ENCODE data around the gene RABGAP1L.
"Not testable (repeated sequence)": the region's sequence is repeated elsewhere in the genome, so short reads cannot be mapped to it uniquely, and the experiment has no call there.

Gene RABGAP1L

DNA sequence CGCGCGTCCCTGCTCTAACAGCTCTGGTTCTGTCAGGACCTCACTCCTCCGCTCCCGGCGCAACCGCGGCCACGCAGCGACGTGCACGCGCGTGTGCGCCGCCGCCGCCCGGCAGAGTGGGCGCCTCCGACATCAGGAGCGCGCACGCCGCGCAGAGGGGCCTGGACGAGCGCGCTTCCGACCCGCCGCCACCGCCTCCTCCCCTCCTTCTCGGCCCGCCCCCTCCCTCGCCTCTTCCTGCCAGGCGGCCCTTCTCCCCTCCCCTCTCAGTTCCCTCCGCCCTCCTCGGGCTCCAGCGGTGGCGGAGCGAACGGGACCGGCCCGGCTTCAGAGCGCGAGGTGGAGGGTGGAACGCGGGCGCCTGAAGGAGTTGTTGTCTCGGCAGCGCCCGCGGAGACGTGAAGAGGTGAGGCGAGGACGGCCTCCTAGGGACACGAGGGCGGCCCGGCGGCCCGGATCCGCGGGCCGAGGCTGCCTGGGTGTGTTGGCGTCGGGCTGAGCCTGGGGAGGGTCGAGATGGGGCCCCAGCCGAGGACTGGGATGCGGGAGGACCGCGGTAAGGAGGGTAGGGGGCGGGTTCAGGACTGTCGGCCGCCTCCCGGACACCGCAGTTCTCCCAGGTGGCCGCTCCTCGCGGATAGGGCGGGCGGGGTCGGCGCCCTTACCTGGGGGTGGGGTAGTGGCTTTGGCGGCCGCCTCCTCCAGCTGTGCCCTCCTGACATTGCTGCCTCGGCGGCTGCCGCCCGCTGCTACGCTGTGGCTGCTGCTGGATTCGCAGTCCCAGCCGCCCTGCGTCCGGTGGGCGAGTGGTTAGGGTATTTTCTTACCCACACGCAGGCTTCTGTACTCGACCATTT, at the start of gene RABGAP1L:
Gene RABGAP1L, plus strand, starts transcription at position 269 of the 857 bp plus-strand sequence.
- DNase-seq (ENCODE audit: low read depth, low spot score): peak; percentile 73
- Histone ChIP-seq H3K9me3 (ENCODE audit: insufficient read depth, low read length) (no peaks in the 10 kb centered on the region), H3K4me1 (ENCODE audit: insufficient read depth, insufficient read length) (peaks cover 2% of the 10 kb centered on the region), H3K27me3 (ENCODE audit: insufficient read depth, insufficient read length) (peaks cover 12% of the 10 kb centered on the region), H3K36me3 (ENCODE audit: insufficient read depth, insufficient read length, low read length) (no peaks in the 10 kb centered on the region), H3K9ac (ENCODE audit: insufficient read length, low read depth) (peak within 1 kb of the TSS; percentile 77), H3K4me3 (ENCODE audit: insufficient read length, low read depth) (peak within 1 kb of the TSS; percentile 77)
- TF ChIP-seq ZNF274 (IDR thresholded peaks at IDR 0.05; ENCODE audit: low read depth, low read length): no peak
- no peak for TF ChIP-seq SUZ12 (IDR thresholded peaks at IDR 0.05; ENCODE audit: extremely low read depth, insufficient read depth, insufficient read length)
- no peak for TF ChIP-seq YY1 (IDR thresholded peaks at IDR 0.05; ENCODE audit: insufficient read depth, insufficient read length)

DNA sequence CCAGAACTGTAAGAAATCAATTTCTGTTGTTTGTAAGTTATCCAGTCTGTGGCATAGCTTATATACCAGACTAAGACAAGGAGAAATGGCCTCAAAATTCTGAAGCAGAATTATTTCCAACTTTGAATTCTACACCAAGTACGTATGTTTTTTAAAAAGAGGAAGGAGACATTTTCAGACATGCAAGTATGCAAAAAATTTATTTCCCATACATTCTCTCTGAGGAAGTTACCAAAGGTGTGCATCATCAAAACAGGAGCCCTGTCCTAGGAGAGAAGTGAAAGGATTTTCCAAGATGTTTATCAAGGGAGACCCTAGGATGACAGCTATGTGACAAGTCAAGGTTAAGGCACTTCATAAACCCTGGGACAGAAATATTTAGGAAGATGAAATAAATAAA, 49.3 kb upstream of the RABGAP1L start:
- H3K36me3 ChIP-seq (ENCODE audit: insufficient read depth, insufficient read length, low read length): no peaks in the 10 kb centered on the region
- H3K4me1 ChIP-seq (ENCODE audit: insufficient read depth, insufficient read length): no peaks in the 10 kb centered on the region
- no peak for DNase-seq (ENCODE audit: low read depth, low spot score)
- TF ChIP-seq YY1 (IDR thresholded peaks at IDR 0.05; ENCODE audit: insufficient read depth, insufficient read length): no peak
- TF ChIP-seq SUZ12 (IDR thresholded peaks at IDR 0.05; ENCODE audit: extremely low read depth, insufficient read depth, insufficient read length): no peak
- no peak for TF ChIP-seq ZNF274 (IDR thresholded peaks at IDR 0.05; ENCODE audit: low read depth, low read length)
- no peaks in the 10 kb centered on the region for H3K27me3 ChIP-seq (ENCODE audit: insufficient read depth, insufficient read length)
- no peak overlapping the region for H3K9ac ChIP-seq (ENCODE audit: insufficient read length, low read depth)
- no peak overlapping the region for H3K4me3 ChIP-seq (ENCODE audit: insufficient read length, low read depth)
- H3K9me3 ChIP-seq (ENCODE audit: insufficient read depth, low read length): no peaks in the 10 kb centered on the region

DNA sequence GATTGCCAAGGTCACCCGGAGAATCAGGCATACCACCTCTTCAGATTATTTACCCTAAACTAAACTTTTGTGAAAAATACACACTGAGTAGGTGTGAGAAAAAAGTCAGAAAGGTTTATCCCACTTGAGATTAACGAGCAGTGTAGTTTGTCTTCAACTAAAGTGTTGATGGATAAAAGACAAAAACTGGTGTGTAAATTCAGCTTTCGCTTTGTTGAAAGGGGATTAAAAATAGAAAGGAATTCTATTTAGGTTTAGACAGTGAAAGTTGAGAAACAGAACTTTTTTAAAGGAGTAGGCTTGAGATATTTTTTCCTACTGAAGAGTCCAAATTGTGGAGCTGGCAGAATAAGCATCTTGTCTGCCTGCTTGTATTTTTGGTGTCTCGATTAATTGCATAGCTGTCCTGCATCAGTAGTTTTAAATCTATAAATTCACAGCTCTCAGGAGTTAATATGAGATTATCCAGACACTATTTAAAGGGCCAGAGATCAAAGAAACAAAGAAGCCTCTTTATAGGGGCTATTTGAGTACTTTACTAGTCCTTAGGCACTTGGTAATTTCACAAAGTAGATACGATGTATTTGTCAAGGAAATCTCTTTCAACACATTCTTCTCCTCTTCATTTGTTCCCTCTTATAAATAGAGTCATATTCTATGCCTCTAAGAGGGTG, 46.7 kb upstream of the RABGAP1L start:
- no peak for DNase-seq (ENCODE audit: low read depth, low spot score)
- Histone ChIP-seq H3K4me3 (ENCODE audit: insufficient read length, low read depth) (no peak overlapping the region), H3K27me3 (ENCODE audit: insufficient read depth, insufficient read length) (no peaks in the 10 kb centered on the region), H3K9me3 (ENCODE audit: insufficient read depth, low read length) (no peaks in the 10 kb centered on the region), H3K9ac (ENCODE audit: insufficient read length, low read depth) (no peak overlapping the region), H3K36me3 (ENCODE audit: insufficient read depth, insufficient read length, low read length) (no peaks in the 10 kb centered on the region), H3K4me1 (ENCODE audit: insufficient read depth, insufficient read length) (no peaks in the 10 kb centered on the region)
- no peak for TF ChIP-seq YY1 (IDR thresholded peaks at IDR 0.05; ENCODE audit: insufficient read depth, insufficient read length)
- no peak for TF ChIP-seq SUZ12 (IDR thresholded peaks at IDR 0.05; ENCODE audit: extremely low read depth, insufficient read depth, insufficient read length)
- TF ChIP-seq ZNF274 (IDR thresholded peaks at IDR 0.05; ENCODE audit: low read depth, low read length): no peak

DNA sequence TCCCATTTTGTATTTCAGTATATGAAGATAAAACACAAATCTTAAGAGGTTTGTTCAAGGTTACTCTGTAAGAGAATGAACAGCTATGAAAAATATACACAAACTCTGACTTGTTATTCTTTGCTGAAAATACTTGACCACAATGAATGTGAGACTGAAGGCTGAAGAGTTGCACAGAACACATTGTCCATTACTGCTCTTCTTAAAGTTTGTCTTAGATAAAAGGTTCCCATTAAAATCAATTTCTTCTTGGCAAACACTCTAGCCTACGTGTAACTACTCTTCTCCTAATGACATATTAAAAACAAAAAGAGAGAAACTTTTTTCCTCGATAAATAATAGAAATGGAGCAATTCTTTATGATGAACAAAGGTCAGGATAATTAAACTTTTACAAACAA, 45.2 kb upstream of the RABGAP1L start:
- H3K9me3 ChIP-seq (ENCODE audit: insufficient read depth, low read length): no peaks in the 10 kb centered on the region
- H3K4me1 ChIP-seq (ENCODE audit: insufficient read depth, insufficient read length): no peaks in the 10 kb centered on the region
- DNase-seq (ENCODE audit: low read depth, low spot score): no peak
- no peak overlapping the region for H3K9ac ChIP-seq (ENCODE audit: insufficient read length, low read depth)
- H3K27me3 ChIP-seq (ENCODE audit: insufficient read depth, insufficient read length): no peaks in the 10 kb centered on the region
- TF ChIP-seq YY1 (IDR thresholded peaks at IDR 0.05; ENCODE audit: insufficient read depth, insufficient read length): no peak
- TF ChIP-seq SUZ12 (IDR thresholded peaks at IDR 0.05; ENCODE audit: extremely low read depth, insufficient read depth, insufficient read length): no peak
- H3K4me3 ChIP-seq (ENCODE audit: insufficient read length, low read depth): no peak overlapping the region
- H3K36me3 ChIP-seq (ENCODE audit: insufficient read depth, insufficient read length, low read length): no peaks in the 10 kb centered on the region

DNA sequence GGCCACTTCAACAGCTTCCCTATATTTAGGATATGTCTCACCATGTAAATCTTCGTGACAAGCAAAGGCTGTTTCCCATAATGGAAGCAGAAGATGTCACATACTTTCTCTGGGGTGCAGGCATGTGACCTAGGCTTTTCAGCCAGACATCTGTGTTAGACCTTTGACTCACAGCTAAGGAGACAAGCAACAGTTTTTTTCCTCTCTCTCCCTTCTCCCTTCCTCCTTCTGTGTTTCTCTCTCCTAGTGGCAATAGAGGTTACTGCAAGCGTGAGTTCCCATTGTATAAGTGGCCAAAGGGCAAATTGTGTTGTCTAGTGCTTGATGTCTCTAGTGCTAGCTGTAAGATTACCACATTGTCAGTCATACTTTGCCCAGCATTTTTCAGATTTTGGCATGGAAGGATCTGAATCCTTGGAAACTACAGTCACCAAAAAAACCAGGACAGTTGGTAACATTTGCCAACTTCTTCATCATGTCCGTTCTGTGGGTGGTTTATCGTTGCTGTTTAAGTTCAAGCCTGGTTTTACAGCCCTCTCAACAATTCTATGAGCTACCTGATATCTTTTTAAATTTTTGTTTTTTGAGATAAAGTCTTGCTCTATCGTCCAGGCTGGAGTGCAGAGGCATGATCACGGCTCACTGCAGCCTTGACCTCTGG, 44.4 kb upstream of the RABGAP1L start:
- DNase-seq (ENCODE audit: low read depth, low spot score): peak; percentile 72

DNA sequence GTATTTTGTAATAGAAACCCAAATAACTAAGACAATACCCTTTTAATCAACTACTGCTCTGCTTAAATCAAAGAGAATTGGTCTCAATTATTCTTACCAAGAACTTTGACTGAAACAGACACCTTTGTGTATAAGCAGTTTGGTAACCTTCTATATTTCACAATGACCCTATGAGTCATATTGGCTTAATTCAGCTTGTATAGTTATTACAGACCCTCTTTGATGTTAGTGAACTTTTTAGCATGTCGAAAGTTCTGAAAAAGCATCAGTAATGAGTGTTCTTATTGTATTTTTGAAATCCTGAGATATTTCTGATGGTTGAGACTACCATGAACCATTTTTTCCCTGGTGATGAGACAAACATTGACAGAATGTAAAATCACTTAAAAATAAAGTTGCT, 43.3 kb upstream of the RABGAP1L start:
- no peaks in the 10 kb centered on the region for H3K36me3 ChIP-seq (ENCODE audit: insufficient read depth, insufficient read length, low read length)
- H3K4me1 ChIP-seq (ENCODE audit: insufficient read depth, insufficient read length): no peaks in the 10 kb centered on the region
- no peak overlapping the region for H3K4me3 ChIP-seq (ENCODE audit: insufficient read length, low read depth)
- TF ChIP-seq YY1 (IDR thresholded peaks at IDR 0.05; ENCODE audit: insufficient read depth, insufficient read length): no peak
- TF ChIP-seq ZNF274 (IDR thresholded peaks at IDR 0.05; ENCODE audit: low read depth, low read length): no peak
- no peak for TF ChIP-seq SUZ12 (IDR thresholded peaks at IDR 0.05; ENCODE audit: extremely low read depth, insufficient read depth, insufficient read length)
- no peaks in the 10 kb centered on the region for H3K27me3 ChIP-seq (ENCODE audit: insufficient read depth, insufficient read length)
- H3K9ac ChIP-seq (ENCODE audit: insufficient read length, low read depth): no peak overlapping the region
- DNase-seq (ENCODE audit: low read depth, low spot score): no peak
- H3K9me3 ChIP-seq (ENCODE audit: insufficient read depth, low read length): no peaks in the 10 kb centered on the region

More for the DNA sequence above, 44.4 kb upstream of the RABGAP1L start:
- H3K4me1 ChIP-seq (ENCODE audit: insufficient read depth, insufficient read length): no peaks in the 10 kb centered on the region
- no peak for TF ChIP-seq SUZ12 (IDR thresholded peaks at IDR 0.05; ENCODE audit: extremely low read depth, insufficient read depth, insufficient read length)
- TF ChIP-seq YY1 (IDR thresholded peaks at IDR 0.05; ENCODE audit: insufficient read depth, insufficient read length): no peak
- TF ChIP-seq ZNF274 (IDR thresholded peaks at IDR 0.05; ENCODE audit: low read depth, low read length): no peak
- no peak overlapping the region for H3K4me3 ChIP-seq (ENCODE audit: insufficient read length, low read depth)
- H3K9me3 ChIP-seq (ENCODE audit: insufficient read depth, low read length): no peaks in the 10 kb centered on the region
- no peaks in the 10 kb centered on the region for H3K27me3 ChIP-seq (ENCODE audit: insufficient read depth, insufficient read length)
- no peak overlapping the region for H3K9ac ChIP-seq (ENCODE audit: insufficient read length, low read depth)
- H3K36me3 ChIP-seq (ENCODE audit: insufficient read depth, insufficient read length, low read length): no peaks in the 10 kb centered on the region

DNA sequence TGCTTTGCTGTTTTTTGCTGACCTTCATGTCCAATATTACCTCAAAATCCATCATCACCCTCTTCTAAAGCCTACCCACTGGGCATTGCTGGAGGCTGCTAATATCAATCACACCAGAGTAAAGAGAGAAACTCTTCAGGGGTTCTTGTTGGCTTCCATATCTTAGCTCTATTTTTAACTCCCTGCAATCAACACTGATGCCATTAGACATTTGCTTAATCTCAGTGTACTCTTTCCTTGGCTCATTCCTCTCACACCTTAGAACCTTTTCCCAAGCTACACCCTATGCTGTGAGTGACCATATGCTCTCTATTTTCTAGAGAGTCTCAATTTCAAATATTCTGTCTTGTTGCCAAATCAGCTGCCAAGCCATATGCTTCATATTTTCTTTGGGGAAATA, 40.6 kb upstream of the RABGAP1L start:
- DNase-seq (ENCODE audit: low read depth, low spot score): no peak
- H3K27me3 ChIP-seq (ENCODE audit: insufficient read depth, insufficient read length): no peaks in the 10 kb centered on the region
- H3K4me3 ChIP-seq (ENCODE audit: insufficient read length, low read depth): no peak overlapping the region
- no peak overlapping the region for H3K9ac ChIP-seq (ENCODE audit: insufficient read length, low read depth)
- no peak for TF ChIP-seq ZNF274 (IDR thresholded peaks at IDR 0.05; ENCODE audit: low read depth, low read length)
- TF ChIP-seq YY1 (IDR thresholded peaks at IDR 0.05; ENCODE audit: insufficient read depth, insufficient read length): no peak
- no peak for TF ChIP-seq SUZ12 (IDR thresholded peaks at IDR 0.05; ENCODE audit: extremely low read depth, insufficient read depth, insufficient read length)
- no peaks in the 10 kb centered on the region for H3K4me1 ChIP-seq (ENCODE audit: insufficient read depth, insufficient read length)
- no peaks in the 10 kb centered on the region for H3K9me3 ChIP-seq (ENCODE audit: insufficient read depth, low read length)
- no peaks in the 10 kb centered on the region for H3K36me3 ChIP-seq (ENCODE audit: insufficient read depth, insufficient read length, low read length)

DNA sequence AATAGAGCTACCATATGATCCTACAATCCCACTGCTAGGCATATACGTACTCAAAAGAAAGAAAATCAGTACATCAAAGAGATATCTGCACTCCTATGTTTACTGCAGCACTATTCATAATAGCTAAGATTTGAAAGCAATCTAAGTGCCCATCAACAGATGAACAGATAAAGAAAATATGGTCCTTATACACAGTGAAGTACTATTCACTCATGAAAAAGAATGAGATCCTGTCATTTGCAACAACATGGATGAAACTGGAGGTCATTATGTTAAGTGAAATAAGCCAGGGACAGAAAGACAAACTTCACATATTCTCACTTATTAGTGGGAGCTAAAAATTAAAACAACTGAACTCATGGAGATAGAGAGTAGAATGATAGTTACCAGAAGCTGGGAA, 37.0 kb upstream of the RABGAP1L start:
- H3K9ac ChIP-seq (ENCODE audit: insufficient read length, low read depth); H3K27me3 ChIP-seq (ENCODE audit: insufficient read depth, insufficient read length); H3K4me1 ChIP-seq (ENCODE audit: insufficient read depth, insufficient read length); DNase-seq (ENCODE audit: low read depth, low spot score); H3K4me3 ChIP-seq (ENCODE audit: insufficient read length, low read depth); H3K36me3 ChIP-seq (ENCODE audit: insufficient read depth, insufficient read length, low read length): not testable (repeated sequence)
- peaks cover 14% of the 10 kb centered on the region; the same call in 1 of the 2 replicates for H3K9me3 ChIP-seq (ENCODE audit: insufficient read depth, low read length)

Data from NT2/D1 (cell line).